ENCODE measurements around the gene DNAH10. TPM values are rescaled to one million over a fixed set of nuclear protein-coding genes. Genes with fewer than 3 reads are reported as not detected.

DNAH10 gene
- total RNA-seq, 1 experiment from 2014 or later = 0.09 TPM

DNA sequence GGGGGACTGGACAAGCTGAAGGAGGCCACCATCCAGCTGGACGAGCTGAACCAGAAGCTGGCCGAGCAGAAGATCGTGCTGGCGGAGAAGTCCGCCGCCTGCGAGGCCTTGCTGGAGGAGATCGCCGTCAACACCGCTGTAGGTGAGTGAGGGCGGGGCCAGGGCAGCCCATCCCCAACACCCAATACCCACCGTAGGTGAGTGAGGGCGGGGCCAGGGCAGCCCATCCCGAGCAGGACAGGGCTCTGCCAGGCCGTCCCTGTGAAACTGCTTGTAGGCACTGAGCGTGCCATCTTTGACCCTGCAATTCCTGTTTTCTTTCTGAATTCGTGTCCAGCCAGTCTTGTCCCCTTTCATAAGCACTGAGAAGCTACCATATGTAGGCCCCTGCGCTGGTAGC lies 136.6 kb downstream of the DNAH10 start:
- DNase-seq (ENCODE audit: low spot score) (peak; percentile 35), ATAC-seq (peak; percentile 68)
- no peak overlapping the region for H3K27ac Mint-ChIP-seq
- POLR2A ChIA-PET = no interaction called here
- H3K36me3 Mint-ChIP-seq = no peaks in the 10 kb centered on the region; the same call in 1 of the 2 replicates
- H3K4me3 Mint-ChIP-seq = no peak overlapping the region
- CTCF ChIA-PET = interaction anchor here (0.9 kb wide), 1 partner anchor 57 kb away, joined by 3 read pairs; no protein-coding TSS in a partner anchor
- H3K27me3 Mint-ChIP-seq (ENCODE audit: low read depth) = peaks cover 16% of the 10 kb centered on the region
- peaks cover 21% of the 10 kb centered on the region for H3K9me3 Mint-ChIP-seq
- H3K4me1 Mint-ChIP-seq = peaks cover 8% of the 10 kb centered on the region
- TF ChIP-seq, protein P1, sequence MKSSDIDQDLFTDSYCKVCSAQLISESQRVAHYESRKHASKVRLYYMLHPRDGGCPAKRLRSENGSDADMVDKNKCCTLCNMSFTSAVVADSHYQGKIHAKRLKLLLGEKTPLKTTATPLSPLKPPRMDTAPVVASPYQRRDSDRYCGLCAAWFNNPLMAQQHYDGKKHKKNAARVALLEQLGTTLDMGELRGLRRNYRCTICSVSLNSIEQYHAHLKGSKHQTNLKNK (CRISPR knock-in tag; IDR thresholded peaks at IDR 0.05) = no peak
- no peak for TF ChIP-seq ZSCAN18 (CRISPR knock-in tag; IDR thresholded peaks at IDR 0.05)
- no peak for TF ChIP-seq GABPB1 (CRISPR knock-in tag; IDR thresholded peaks at IDR 0.05)
- TF ChIP-seq CREB1 (CRISPR knock-in tag; IDR thresholded peaks at IDR 0.05) = no peak
- TF ChIP-seq, protein P2, sequence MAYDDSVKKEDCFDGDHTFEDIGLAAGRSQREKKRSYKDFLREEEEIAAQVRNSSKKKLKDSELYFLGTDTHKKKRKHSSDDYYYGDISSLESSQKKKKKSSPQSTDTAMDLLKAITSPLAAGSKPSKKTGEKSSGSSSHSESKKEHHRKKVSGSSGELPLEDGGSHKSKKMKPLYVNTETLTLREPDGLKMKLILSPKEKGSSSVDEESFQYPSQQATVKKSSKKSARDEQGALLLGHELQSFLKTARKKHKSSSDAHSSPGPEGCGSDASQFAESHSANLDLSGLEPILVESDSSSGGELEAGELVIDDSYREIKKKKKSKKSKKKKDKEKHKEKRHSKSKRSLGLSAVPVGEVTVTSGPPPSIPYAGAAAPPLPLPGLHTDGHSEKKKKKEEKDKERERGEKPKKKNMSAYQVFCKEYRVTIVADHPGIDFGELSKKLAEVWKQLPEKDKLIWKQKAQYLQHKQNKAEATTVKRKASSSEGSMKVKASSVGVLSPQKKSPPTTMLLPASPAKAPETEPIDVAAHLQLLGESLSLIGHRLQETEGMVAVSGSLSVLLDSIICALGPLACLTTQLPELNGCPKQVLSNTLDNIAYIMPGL (CRISPR knock-in tag; IDR thresholded peaks at IDR 0.05) = no peak
- no peak for TF ChIP-seq NR2C2 (CRISPR knock-in tag; IDR thresholded peaks at IDR 0.05)
- TF ChIP-seq SOX15 (CRISPR knock-in tag; IDR thresholded peaks at IDR 0.05) = no peak
- TF ChIP-seq, protein P3, sequence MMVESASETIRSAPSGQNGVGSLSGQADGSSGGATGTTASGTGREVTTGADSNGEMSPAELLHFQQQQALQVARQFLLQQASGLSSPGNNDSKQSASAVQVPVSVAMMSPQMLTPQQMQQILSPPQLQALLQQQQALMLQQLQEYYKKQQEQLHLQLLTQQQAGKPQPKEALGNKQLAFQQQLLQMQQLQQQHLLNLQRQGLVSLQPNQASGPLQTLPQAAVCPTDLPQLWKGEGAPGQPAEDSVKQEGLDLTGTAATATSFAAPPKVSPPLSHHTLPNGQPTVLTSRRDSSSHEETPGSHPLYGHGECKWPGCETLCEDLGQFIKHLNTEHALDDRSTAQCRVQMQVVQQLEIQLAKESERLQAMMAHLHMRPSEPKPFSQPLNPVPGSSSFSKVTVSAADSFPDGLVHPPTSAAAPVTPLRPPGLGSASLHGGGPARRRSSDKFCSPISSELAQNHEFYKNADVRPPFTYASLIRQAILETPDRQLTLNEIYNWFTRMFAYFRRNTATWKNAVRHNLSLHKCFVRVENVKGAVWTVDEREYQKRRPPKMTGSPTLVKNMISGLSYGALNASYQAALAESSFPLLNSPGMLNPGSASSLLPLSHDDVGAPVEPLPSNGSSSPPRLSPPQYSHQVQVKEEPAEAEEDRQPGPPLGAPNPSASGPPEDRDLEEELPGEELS (CRISPR knock-in tag; IDR thresholded peaks at IDR 0.05) = no peak
- TF ChIP-seq ZNF121 (CRISPR knock-in tag; IDR thresholded peaks at IDR 0.05) = no peak
- TF ChIP-seq MYBL2 (CRISPR knock-in tag; IDR thresholded peaks at IDR 0.05) = no peak

DNA sequence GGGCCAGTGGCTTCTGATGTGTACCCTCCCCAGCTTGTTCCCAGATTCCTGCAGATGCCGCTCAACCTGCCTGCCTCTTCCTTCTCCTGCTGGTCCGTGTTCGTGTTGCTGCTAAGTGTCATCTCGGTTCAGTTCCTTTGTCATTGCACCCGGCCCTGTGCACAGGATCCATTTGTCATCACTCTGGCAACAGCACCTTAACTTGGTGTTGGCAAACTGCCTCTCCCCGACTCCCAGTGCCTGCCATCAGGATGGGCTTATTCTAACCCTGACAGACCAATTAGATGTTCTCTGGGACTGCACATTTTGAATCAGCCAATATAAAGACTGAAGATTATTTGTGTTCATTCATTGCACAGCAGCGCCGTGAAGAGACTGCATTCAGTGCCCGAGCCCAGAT lies 137.3 kb downstream of the DNAH10 start:
- H3K27me3 Mint-ChIP-seq (ENCODE audit: low read depth) = peaks cover 16% of the 10 kb centered on the region
- TF ChIP-seq, protein P4, sequence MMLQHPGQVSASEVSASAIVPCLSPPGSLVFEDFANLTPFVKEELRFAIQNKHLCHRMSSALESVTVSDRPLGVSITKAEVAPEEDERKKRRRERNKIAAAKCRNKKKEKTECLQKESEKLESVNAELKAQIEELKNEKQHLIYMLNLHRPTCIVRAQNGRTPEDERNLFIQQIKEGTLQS (CRISPR knock-in tag; conservative IDR thresholded peaks at IDR 0.05) = no peak
- TF ChIP-seq, protein P5, sequence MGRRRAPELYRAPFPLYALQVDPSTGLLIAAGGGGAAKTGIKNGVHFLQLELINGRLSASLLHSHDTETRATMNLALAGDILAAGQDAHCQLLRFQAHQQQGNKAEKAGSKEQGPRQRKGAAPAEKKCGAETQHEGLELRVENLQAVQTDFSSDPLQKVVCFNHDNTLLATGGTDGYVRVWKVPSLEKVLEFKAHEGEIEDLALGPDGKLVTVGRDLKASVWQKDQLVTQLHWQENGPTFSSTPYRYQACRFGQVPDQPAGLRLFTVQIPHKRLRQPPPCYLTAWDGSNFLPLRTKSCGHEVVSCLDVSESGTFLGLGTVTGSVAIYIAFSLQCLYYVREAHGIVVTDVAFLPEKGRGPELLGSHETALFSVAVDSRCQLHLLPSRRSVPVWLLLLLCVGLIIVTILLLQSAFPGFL (CRISPR knock-in tag; IDR thresholded peaks at IDR 0.05; ENCODE audit: borderline replicate concordance) = no peak
- TF ChIP-seq, protein P6, sequence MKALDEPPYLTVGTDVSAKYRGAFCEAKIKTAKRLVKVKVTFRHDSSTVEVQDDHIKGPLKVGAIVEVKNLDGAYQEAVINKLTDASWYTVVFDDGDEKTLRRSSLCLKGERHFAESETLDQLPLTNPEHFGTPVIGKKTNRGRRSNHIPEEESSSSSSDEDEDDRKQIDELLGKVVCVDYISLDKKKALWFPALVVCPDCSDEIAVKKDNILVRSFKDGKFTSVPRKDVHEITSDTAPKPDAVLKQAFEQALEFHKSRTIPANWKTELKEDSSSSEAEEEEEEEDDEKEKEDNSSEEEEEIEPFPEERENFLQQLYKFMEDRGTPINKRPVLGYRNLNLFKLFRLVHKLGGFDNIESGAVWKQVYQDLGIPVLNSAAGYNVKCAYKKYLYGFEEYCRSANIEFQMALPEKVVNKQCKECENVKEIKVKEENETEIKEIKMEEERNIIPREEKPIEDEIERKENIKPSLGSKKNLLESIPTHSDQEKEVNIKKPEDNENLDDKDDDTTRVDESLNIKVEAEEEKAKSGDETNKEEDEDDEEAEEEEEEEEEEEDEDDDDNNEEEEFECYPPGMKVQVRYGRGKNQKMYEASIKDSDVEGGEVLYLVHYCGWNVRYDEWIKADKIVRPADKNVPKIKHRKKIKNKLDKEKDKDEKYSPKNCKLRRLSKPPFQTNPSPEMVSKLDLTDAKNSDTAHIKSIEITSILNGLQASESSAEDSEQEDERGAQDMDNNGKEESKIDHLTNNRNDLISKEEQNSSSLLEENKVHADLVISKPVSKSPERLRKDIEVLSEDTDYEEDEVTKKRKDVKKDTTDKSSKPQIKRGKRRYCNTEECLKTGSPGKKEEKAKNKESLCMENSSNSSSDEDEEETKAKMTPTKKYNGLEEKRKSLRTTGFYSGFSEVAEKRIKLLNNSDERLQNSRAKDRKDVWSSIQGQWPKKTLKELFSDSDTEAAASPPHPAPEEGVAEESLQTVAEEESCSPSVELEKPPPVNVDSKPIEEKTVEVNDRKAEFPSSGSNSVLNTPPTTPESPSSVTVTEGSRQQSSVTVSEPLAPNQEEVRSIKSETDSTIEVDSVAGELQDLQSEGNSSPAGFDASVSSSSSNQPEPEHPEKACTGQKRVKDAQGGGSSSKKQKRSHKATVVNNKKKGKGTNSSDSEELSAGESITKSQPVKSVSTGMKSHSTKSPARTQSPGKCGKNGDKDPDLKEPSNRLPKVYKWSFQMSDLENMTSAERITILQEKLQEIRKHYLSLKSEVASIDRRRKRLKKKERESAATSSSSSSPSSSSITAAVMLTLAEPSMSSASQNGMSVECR (CRISPR knock-in tag; IDR thresholded peaks at IDR 0.05; ENCODE audit: borderline replicate concordance) = no peak
- TF ChIP-seq RELA (CRISPR knock-in tag; IDR thresholded peaks at IDR 0.05; ENCODE audit: borderline replicate concordance) = no peak
- TF ChIP-seq MYBL2 (CRISPR knock-in tag; IDR thresholded peaks at IDR 0.05) = no peak
- TF ChIP-seq GTF2I (CRISPR knock-in tag; conservative IDR thresholded peaks at IDR 0.05) = no peak
- no peak for TF ChIP-seq SP1 (CRISPR knock-in tag; conservative IDR thresholded peaks at IDR 0.05)
- TF ChIP-seq FOXJ3 (CRISPR knock-in tag; IDR thresholded peaks at IDR 0.05; ENCODE audit: borderline replicate concordance) = no peak
- TF ChIP-seq ZNF396 (CRISPR knock-in tag; IDR thresholded peaks at IDR 0.05; ENCODE audit: borderline replicate concordance) = no peak
- TF ChIP-seq CREB1 (CRISPR knock-in tag; IDR thresholded peaks at IDR 0.05) = no peak
- no peak for TF ChIP-seq NR2C2 (CRISPR knock-in tag; IDR thresholded peaks at IDR 0.05)
- TF ChIP-seq OVOL2 (CRISPR knock-in tag; IDR thresholded peaks at IDR 0.05; ENCODE audit: borderline replicate concordance) = no peak
- no peak for TF ChIP-seq TEAD1 (CRISPR knock-in tag; IDR thresholded peaks at IDR 0.05)
- H3K4me1 Mint-ChIP-seq = peaks cover 8% of the 10 kb centered on the region
- no peak overlapping the region for H3K4me3 Mint-ChIP-seq
- ChIA-PET CTCF (interaction anchor here (0.9 to 1.1 kb wide), 2 partner anchors 9 to 57 kb away, joined by 3 read pairs; no protein-coding TSS in a partner anchor), POLR2A (no interaction called here)
- DNase-seq (ENCODE audit: low spot score) (no peak), ATAC-seq (no peak)
- no peak overlapping the region for H3K27ac Mint-ChIP-seq
- peaks cover 21% of the 10 kb centered on the region for H3K9me3 Mint-ChIP-seq
- no peaks in the 10 kb centered on the region; the same call in 1 of the 2 replicates for H3K36me3 Mint-ChIP-seq
